ENCODE data around the gene ZCWPW1. TPM values are rescaled to one million over a fixed set of nuclear protein-coding genes. Genes with fewer than 3 reads are reported as not detected.
A peak's percentile ranks its signal among the peaks of the same experiment; 100 is the strongest.

ZCWPW1 gene
- total and polyA plus RNA-seq, 2 of the 13 experiments (the other 11 are each of a cell fraction or from before 2014, with no cell fraction given) = 2.4 to 2.5 TPM

DNA sequence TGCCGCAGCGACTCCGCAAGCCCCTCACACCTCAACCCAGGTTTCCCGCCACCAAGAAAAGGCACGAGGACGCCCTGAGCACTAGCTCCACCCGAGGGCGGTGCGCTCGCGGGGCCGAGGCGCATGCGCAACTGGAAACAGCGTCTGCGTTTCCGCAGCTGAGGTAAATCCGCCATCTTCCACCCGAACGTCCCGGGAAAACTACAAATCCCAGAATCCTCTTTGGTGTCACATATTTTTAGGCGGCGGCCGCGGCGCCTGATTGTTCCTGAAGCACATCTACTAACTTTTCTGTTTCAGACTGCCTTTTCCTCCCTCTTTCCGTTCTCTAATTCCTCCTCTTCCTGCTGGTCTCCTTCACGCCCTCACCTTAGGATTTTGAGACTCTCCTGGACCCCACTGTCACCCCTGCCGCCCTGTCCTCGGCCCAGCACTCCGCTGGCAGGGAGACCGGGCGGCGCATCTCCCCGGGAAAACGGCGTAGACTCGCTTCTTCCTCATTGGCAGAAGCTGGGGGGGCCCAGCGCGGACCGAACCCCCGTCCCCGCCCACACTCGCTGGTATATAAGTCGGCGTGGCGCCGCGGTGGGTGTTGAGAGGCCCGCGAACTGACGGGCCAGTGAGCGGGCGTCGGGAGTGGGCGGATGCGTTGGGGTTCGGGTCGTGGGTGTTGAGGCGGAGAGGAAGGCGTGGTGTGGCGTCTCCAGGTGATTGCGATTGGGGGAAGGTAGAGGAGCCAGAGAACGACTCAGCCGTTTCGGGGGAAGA lies at the start of gene ZCWPW1 (continued):
- peak; percentile 67; the same call in 1 of the 2 replicates for TF ChIP-seq AHDC1 (CRISPR knock-in tag; IDR thresholded peaks at IDR 0.05; ENCODE audit: borderline replicate concordance)
- TF ChIP-seq ZNF124 (CRISPR knock-in tag; IDR thresholded peaks at IDR 0.05) = no peak
- TF ChIP-seq, protein P1, sequence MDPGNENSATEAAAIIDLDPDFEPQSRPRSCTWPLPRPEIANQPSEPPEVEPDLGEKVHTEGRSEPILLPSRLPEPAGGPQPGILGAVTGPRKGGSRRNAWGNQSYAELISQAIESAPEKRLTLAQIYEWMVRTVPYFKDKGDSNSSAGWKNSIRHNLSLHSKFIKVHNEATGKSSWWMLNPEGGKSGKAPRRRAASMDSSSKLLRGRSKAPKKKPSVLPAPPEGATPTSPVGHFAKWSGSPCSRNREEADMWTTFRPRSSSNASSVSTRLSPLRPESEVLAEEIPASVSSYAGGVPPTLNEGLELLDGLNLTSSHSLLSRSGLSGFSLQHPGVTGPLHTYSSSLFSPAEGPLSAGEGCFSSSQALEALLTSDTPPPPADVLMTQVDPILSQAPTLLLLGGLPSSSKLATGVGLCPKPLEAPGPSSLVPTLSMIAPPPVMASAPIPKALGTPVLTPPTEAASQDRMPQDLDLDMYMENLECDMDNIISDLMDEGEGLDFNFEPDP (CRISPR knock-in tag; conservative IDR thresholded peaks at IDR 0.05) = 0 out of 2 replicates have a peak, but pooled peaks have one; percentile 78
- TF ChIP-seq, protein P2, sequence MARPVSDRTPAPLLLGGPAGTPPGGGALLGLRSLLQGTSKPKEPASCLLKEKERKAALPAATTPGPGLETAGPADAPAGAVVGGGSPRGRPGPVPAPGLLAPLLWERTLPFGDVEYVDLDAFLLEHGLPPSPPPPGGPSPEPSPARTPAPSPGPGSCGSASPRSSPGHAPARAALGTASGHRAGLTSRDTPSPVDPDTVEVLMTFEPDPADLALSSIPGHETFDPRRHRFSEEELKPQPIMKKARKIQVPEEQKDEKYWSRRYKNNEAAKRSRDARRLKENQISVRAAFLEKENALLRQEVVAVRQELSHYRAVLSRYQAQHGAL (CRISPR knock-in tag; IDR thresholded peaks at IDR 0.05; ENCODE audit: not compliant biosample characterization) = peak; percentile 88
- no peak for TF ChIP-seq ZNF326 (CRISPR knock-in tag; IDR thresholded peaks at IDR 0.05; ENCODE audit: borderline replicate concordance)
- peak; percentile 89 for TF ChIP-seq ZMAT3 (CRISPR knock-in tag; conservative IDR thresholded peaks at IDR 0.05)
- peak; percentile 33; the same call in 1 of the 2 replicates for TF ChIP-seq BCL6 (CRISPR knock-in tag; IDR thresholded peaks at IDR 0.05)
- peak; percentile 6; the same call in 1 of the 2 replicates for TF ChIP-seq ZNF383 (CRISPR knock-in tag; IDR thresholded peaks at IDR 0.05; ENCODE audit: borderline replicate concordance)
- 0 out of 2 replicates have a peak, but pooled peaks have one; percentile 47 for TF ChIP-seq TOE1 (CRISPR knock-in tag; IDR thresholded peaks at IDR 0.05)
- TF ChIP-seq ZNF232 (CRISPR knock-in tag; IDR thresholded peaks at IDR 0.05; ENCODE audit: borderline replicate concordance) = peak; percentile 96
- no peak for TF ChIP-seq NFKBIZ (CRISPR knock-in tag; IDR thresholded peaks at IDR 0.05)
- peak; percentile 52; the same call in 1 of the 2 replicates for TF ChIP-seq ZNF562 (CRISPR knock-in tag; IDR thresholded peaks at IDR 0.05; ENCODE audit: borderline replicate concordance)
- no peak; the same call in 1 of the 2 replicates for TF ChIP-seq ZNF572 (CRISPR knock-in tag; IDR thresholded peaks at IDR 0.05)
- peak; percentile 24 for TF ChIP-seq PTBP1 (IDR thresholded peaks at IDR 0.05; ENCODE audit: low read depth, low read length, poor library complexity, severe bottlenecking)
- peak; percentile 49; the same call in 1 of the 2 replicates for TF ChIP-seq CBX5 (CRISPR knock-in tag; IDR thresholded peaks at IDR 0.05; ENCODE audit: borderline replicate concordance)
- TF ChIP-seq ZNF569 (CRISPR knock-in tag; IDR thresholded peaks at IDR 0.05; ENCODE audit: borderline replicate concordance) = 0 out of 2 replicates have a peak, but pooled peaks have one; percentile 45
- no peak; the same call in 1 of the 2 replicates for TF ChIP-seq ZNF703 (CRISPR knock-in tag; IDR thresholded peaks at IDR 0.05; ENCODE audit: borderline replicate concordance)
- TF ChIP-seq HHEX (CRISPR knock-in tag; IDR thresholded peaks at IDR 0.05) = no peak
- TF ChIP-seq PAF1 (CRISPR knock-in tag; IDR thresholded peaks at IDR 0.05) = no peak
- TF ChIP-seq HOXA3 (CRISPR knock-in tag; IDR thresholded peaks at IDR 0.05) = peak; percentile 85
- no peak for TF ChIP-seq NR2F2 (IDR thresholded peaks at IDR 0.05; ENCODE audit: borderline replicate concordance, low read depth)
- peak; percentile 75 for TF ChIP-seq ZNF605 (CRISPR knock-in tag; IDR thresholded peaks at IDR 0.05)

Measured in HepG2 (cell line).